ENCODE data around the gene LIMS3.
"Not testable (repeated sequence)": the region's sequence is repeated elsewhere in the genome, so short reads cannot be mapped to it uniquely, and the experiment has no call there.

LIMS3 gene

GRCh38 chr2:109898462-109899336, at the start of gene LIMS3:
TSS of gene LIMS3 (plus strand) at chr2:109898688. CDS start at chr2:109898729, 41 bp downstream.
- DNase-seq = not testable (repeated sequence)

GRCh38 chr2:109871129-109871751, 27.2 kb upstream of the LIMS3 start:
- not testable (repeated sequence) for DNase-seq

GRCh38 chr2:109876625-109877024, 21.9 kb upstream of the LIMS3 start:
- not testable (repeated sequence) for DNase-seq

DNA sequence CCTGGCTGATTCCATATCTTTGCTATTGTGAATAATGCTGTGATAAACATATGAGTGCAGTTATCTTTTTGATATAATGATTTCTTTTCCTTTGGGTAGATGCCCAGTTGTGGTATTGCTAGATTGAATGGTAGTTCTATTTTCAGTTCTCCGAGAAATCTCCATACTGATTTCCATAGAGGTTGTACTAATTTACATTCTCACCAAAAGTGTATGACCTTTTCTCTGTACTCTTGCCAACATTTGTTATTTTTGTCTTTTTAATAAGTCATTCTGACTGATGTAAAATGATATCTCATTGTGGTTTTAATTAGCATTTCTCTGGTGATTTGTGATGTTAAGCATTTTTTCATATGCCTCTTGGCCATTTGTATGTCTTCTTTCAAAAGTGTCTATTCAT, 16.4 kb upstream of the LIMS3 start:
- not testable (repeated sequence) for DNase-seq

GRCh38 chr2:109888414-109888813, 10.1 kb upstream of the LIMS3 start:
- not testable (repeated sequence) for DNase-seq

- DNase-seq = not testable (repeated sequence)
Observed at GRCh38 chr2:109889909-109890308, 8.6 kb upstream of the LIMS3 start.

DNA sequence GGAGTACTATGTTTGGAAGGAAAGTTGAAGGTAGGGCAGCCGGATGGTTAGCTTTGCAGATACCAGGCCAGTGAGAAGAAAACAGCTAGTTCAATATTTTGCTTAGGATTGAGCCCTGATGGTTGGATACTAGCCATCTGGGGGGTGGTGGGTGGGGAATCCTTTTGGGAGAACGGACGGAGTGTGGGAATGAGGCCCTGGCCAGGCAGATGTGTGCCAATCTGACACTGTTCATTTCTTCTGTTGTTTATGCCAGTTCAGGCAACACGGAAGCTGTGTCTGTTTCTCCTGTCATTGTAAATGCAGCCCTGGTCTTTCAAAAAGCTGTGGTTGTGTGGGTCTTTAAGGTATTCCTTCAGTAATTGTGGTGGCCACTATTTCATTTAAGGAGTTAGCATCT, 7.5 kb upstream of the LIMS3 start:
- DNase-seq = not testable (repeated sequence)

DNA sequence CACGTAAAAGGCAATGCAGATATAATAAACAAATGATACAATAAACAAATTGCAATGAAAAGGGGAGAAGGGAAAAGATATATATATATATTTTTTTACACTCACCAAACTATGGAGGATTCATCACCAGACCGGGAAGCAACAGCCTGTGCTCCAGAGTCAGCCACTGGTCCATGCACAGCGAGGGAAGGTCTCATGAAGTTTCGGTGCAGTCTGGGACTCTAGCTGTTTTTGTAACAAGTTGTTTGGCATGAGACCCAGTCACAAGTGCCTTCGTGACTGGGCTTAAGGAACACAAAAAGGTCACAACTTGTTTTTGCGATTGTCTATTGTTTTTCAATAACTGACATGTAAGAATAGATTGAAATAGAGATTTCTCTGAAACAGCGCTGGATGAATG, 4.8 kb upstream of the LIMS3 start:
- DNase-seq = not testable (repeated sequence)

GRCh38 chr2:109894141-109894540, 4.3 kb upstream of the LIMS3 start:
- DNase-seq = not testable (repeated sequence)

DNA sequence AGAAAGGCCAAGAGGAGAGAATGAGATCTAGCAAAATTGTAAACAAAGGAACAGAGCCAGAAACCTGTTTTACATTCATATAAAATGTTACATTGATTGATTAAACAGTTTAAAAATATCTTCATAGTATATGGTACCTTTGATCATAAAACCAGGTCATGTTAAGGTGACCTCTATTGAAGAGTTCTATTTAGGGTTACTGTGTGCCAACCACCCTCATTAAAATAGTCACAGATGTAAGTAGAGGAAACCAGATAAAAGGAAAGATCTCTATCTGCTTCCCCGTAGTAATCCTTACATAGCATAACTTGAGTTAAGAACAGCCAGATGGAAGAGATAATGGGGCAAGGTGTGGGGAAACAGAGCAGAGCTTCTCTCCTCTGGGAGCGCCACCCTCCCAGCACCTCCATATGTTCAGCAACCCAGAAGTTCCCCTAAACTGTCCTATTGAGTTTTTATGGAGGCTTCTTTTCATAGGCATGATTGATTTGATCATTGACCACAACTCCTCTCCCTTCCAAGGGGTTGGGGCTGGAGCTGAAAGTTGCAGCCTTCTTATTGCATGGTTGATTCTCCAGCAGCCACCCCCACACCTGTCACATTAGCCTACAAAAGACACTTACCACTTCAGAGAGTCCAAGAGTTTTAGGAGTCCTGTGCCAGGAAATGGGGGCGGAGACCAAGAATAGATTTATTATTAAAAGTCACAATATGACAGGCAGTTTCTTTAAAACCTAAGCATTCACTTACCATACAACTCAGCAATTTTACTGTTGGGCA, 3.2 kb upstream of the LIMS3 start:
- not testable (repeated sequence) for DNase-seq

DNA sequence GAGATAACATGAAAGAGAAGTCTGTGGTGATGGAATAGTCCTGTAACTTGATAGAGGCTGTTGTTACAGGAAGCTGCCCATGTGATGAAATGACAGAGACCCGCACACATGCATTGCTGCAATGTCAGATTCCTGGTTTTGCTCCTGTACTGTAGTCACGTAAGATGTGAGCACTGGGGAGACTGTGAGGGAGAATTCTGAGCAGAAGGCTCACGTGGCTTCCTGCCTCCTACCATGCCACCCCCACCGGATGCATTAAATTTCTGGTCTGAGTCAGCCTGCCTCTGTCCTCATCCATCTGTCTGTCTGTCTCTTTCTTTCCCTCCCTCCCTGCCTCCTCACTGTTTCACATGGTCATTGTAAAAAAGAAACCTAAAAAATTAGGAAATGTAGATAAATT, 2.3 kb upstream of the LIMS3 start:
- DNase-seq = not testable (repeated sequence)

- not testable (repeated sequence) for DNase-seq
Observed at GRCh38 chr2:109897769-109898461, 573 bp upstream of the LIMS3 start.

DNA sequence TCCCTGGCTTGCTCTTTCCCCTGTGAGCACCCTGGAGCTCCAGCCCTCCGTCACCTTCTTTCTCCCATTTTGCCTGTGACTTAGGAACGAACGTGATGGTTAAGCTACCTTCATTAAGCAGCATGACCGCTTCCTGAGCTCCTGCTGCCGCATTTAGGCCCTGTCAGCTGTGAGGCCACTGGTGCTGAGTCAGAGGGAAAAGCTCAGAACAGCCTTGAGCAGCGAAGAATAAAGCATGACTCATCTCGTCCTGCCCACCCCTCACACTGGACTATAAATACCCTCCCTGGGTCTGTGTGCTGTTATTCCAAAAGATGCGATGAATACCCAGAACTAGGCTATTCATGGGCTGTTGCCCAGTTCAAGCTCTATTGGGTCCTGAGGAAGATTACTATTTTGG, 7.3 kb downstream of the LIMS3 start:
- not testable (repeated sequence) for DNase-seq

DNA sequence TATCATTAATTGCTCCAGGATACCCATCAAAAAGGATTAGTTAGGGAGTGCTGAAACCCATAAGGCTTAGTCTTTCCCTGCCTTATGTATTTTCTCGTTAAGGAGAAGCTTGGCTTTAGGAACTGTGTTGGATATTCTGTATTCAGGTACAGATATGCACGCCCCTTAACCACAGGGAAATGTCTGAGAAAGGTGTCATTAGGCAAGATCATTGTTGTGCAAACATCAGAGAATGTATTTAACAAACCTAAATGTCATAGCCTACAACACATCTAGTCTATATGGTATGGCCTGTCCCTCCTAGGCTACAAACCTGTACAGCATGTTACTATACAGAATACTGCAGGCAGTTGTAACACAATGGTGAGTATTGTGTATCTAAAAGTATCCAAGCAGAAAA, 10.1 kb downstream of the LIMS3 start:
- DNase-seq = not testable (repeated sequence)

GRCh38 chr2:109910789-109911188, 12.3 kb downstream of the LIMS3 start:
- not testable (repeated sequence) for DNase-seq

DNA sequence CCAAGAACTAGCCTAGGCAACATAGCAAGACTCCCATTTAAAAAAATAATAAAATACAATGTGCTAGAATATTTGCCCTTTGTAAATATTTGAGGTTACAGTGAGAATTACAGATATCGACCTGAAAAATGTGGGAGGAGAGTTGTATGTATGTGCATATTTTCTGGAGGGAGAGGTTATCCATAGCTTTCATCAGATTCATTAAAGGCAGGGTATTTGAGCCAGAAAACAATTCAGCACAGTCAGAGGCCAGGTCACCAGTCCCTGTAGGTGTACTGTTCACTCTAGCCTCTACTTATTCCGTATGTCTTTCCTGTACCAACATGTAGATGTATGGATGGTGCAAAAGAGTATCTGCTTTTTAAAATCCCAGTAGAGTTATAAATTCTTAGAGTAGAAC, 15.4 kb downstream of the LIMS3 start:
- DNase-seq = not testable (repeated sequence)

DNA sequence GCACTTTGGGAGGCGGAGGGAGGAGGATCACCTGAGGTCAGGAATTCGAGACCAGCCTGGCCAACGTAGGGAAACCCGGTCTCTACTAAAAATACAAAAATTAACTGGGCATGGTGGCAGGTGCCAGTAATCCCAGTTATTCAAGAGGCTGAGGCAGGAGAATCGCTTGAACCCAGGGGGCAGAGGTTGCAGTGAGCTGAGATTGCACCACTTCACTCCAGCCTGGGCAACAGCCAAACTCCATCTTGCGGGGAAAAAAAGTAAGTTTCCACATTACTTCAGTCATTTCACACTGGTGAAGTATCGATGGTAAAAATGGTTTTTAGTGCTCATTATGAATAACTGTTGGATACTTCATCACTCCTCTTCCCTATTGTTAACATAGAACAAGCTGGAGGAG, 16.1 kb downstream of the LIMS3 start:
- DNase-seq = not testable (repeated sequence)

DNA sequence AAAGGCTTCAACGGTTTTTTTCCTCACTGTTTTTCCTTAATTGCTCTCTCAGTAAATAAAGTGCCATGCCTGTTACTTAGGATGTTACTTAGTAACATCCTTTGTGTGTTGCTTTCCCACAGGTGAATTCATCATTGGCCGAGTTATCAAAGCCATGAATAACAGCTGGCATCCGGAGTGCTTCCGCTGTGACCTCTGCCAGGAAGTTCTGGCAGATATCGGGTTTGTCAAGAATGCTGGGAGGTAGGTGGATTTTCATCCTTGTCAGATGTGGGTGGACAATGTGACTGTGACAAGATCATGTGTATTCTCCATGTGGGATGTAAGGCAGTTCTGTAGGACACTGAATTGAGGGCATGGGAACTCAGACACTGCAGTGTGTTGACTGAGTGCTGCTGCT, 17.3 kb downstream of the LIMS3 start:
- not testable (repeated sequence) for DNase-seq

- DNase-seq = not testable (repeated sequence)
Observed at GRCh38 chr2:109920162-109920561, 21.7 kb downstream of the LIMS3 start.

DNA sequence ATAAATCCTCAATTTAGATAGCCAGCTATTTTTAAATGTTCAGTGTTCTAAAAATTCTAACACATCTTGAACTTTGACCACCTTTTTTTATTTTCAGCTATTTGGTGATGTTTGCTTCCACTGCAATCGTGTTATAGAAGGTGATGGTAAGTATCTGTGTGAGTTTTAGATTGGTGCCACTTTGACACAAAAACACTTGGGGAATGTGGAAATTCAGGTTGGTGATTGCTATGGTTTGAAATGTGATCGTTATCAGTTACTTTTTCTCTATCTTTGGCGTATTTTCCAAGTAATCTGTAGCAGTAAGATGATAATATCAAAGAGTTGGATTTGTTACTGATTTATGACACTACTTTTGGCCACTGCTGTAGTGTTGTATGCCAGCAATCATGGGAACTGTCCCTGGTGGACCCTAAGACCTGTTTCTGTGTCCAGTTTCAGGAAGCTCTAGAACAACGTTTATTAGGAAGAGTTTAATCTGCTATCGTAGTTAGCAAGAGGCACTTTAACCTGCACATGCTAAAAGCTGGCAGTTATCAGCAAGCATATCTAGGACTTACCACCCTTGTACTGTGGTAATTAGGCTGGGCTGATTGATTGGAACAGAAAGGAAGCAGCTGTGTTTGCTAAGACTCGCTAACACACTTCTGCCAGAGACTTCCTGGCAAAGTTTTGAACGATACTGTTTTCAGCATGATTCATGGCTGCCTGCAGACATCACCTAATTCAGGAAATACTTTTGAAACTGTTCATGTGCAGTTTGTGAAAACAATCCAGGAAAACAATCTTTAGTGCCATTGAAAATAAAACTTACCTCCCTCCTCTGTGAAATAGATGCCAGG, 23.3 kb downstream of the LIMS3 start:
- DNase-seq = not testable (repeated sequence)

- not testable (repeated sequence) for DNase-seq
Observed at GRCh38 chr2:109924481-109924880, 26.0 kb downstream of the LIMS3 start.

DNA sequence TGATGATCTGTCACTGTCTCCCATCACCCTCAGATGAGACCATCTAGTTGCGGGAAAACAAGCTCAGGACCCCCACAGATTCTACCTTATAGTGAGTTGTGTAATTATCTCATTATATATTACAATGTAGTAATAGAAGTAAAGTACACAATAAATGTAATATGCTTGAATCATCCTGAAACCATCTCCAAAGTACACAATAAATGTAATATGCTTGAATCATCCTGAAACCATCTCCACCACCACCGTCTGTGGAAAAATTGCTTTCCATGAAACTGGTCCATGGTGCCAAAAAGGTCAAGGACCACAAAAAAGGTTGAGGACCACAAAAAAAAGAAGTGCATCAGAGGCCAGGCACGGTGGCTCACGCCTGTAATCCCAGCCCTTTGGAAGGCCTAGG, 29.3 kb downstream of the LIMS3 start:
- not testable (repeated sequence) for DNase-seq
